ENCODE results near the gene MRPL30. TPM values are rescaled to one million over a fixed set of nuclear protein-coding genes. Genes with fewer than 3 reads are reported as not detected.
A peak's percentile ranks its signal among the peaks of the same experiment; 100 is the strongest.
"Not testable (repeated sequence)": the region's sequence is repeated elsewhere in the genome, so short reads cannot be mapped to it uniquely, and the experiment has no call there.

The MRPL30 gene
- polyA plus RNA-seq (ENCODE audit: insufficient read length in 4 of 4): 10 to 100 TPM; 37.3 to 57.7 (median 51.0) TPM

- peak; percentile 91 to 95 (median 93) for DNase-seq (ENCODE audit: low read depth in 4 of 4, low spot score in 3 of 4)
These were observed at the start of gene MRPL30, which contains the start of gene MITD1 for GRCh38 chr2:99180755-99181623. TSS of gene MRPL30 (plus strand) at chr2:99181184. CDS start at chr2:99186204, 5,020 bp downstream. TSS of gene MITD1 (minus strand) at chr2:99181058. CDS start at chr2:99180981, 77 bp downstream.

GRCh38 chr2:99135044-99135556, 45.9 kb upstream of the MRPL30 start:
- DNase-seq (ENCODE audit: low read depth in 4 of 4, low spot score in 3 of 4): not testable (repeated sequence)

GRCh38 chr2:99139003-99139402, 42.0 kb upstream of the MRPL30 start:
- DNase-seq (ENCODE audit: low read depth in 4 of 4, low spot score in 3 of 4): no peak

- no peak for DNase-seq (ENCODE audit: low read depth in 4 of 4, low spot score in 3 of 4)
These were observed 40.7 kb upstream of the MRPL30 start for GRCh38 chr2:99140056-99140859.

- peak in 1 of 4 donors; percentile 36 for DNase-seq (ENCODE audit: low read depth in 4 of 4, low spot score in 3 of 4)
These were observed 40.2 kb upstream of the MRPL30 start for GRCh38 chr2:99140860-99141109.

GRCh38 chr2:99141110-99142108, 39.6 kb upstream of the MRPL30 start, which contains the start of gene C2orf15:
TSS of gene C2orf15 (plus strand) at chr2:99141707. CDS start at chr2:99150559, 8,852 bp downstream.
- DNase-seq (ENCODE audit: low read depth in 4 of 4, low spot score in 3 of 4): peak; percentile 85 to 89 (median 87)

- no peak for DNase-seq (ENCODE audit: low read depth in 4 of 4, low spot score in 3 of 4)
These were observed 30.3 kb upstream of the MRPL30 start for GRCh38 chr2:99150706-99151105.

- no peak for DNase-seq (ENCODE audit: low read depth in 4 of 4, low spot score in 3 of 4)
These were observed 28.6 kb upstream of the MRPL30 start for GRCh38 chr2:99152199-99152895.

- DNase-seq (ENCODE audit: low read depth in 4 of 4, low spot score in 3 of 4): no peak
These were observed 26.9 kb upstream of the MRPL30 start for GRCh38 chr2:99153921-99154604.

GRCh38 chr2:99154643-99155536, 26.1 kb upstream of the MRPL30 start, which contains the start of the genes LIPT1 and TSGA10:
TSS of gene LIPT1 (plus strand) at chr2:99154967. CDS start at chr2:99161958, 6,991 bp downstream.
TSS of gene TSGA10 (minus strand) at chr2:99154942. CDS start at chr2:99109439, 45,503 bp downstream.
- DNase-seq (ENCODE audit: low read depth in 4 of 4, low spot score in 3 of 4): peak; percentile 81 to 87 (median 86)

- DNase-seq (ENCODE audit: low read depth in 4 of 4, low spot score in 3 of 4): no peak
These were observed 24.1 kb upstream of the MRPL30 start for GRCh38 chr2:99156891-99157290.

- DNase-seq (ENCODE audit: low read depth in 4 of 4, low spot score in 3 of 4): no peak
These were observed 22.4 kb upstream of the MRPL30 start for GRCh38 chr2:99158599-99158998.

- no peak for DNase-seq (ENCODE audit: low read depth in 4 of 4, low spot score in 3 of 4)
These were observed 21.4 kb upstream of the MRPL30 start for GRCh38 chr2:99159594-99159993.

- DNase-seq (ENCODE audit: low read depth in 4 of 4, low spot score in 3 of 4): no peak
These were observed 14.8 kb upstream of the MRPL30 start for GRCh38 chr2:99166218-99166617.

- DNase-seq (ENCODE audit: low read depth in 4 of 4, low spot score in 3 of 4): no peak
These were observed 11.4 kb upstream of the MRPL30 start for GRCh38 chr2:99169534-99169933.

GRCh38 chr2:99171377-99172140, 9.4 kb upstream of the MRPL30 start:
- DNase-seq (ENCODE audit: low read depth in 4 of 4, low spot score in 3 of 4): no peak

- no peak for DNase-seq (ENCODE audit: low read depth in 4 of 4, low spot score in 3 of 4)
These were observed 628 bp downstream of the MRPL30 start for GRCh38 chr2:99181624-99182000.
